DND-41 (cell line): ENCODE data around the gene RIN3.

Experiments used
- ATAC-seq: fragments of 200-7000 bp; cut with Tn5 transposase; 3 replicates; pipeline ENCODE4 v1.9.1; 2021; ENCODE audit warnings: low read depth; ENCODE audit not compliant: insufficient read depth
- DNase-seq: peaks from one replicate; pipeline ENCODE4 v3.0.0-alpha.2; 2020
- H2AFZ ChIP-seq: 2 replicates; pipeline ENCODE4 v1.6.0; 2012; ENCODE audit warnings: low read depth, low read length
- H3K27ac ChIP-seq: 2 replicates; pipeline ENCODE4 v1.5.1; 2012; ENCODE audit warnings: low read length, inconsistent platforms
- H3K27me3 ChIP-seq: fragments of 200-600 bp; sonication (generic); 2 replicates; pipeline ENCODE4 v1.6.0; 2012; ENCODE audit warnings: low read length, mild to moderate bottlenecking, inconsistent platforms; ENCODE audit not compliant: insufficient read depth, poor library complexity
- H3K36me3 ChIP-seq: 2 replicates; pipeline ENCODE4 v1.5.1; 2012; ENCODE audit warnings: low read length, inconsistent platforms; ENCODE audit not compliant: insufficient read depth
- H3K4me1 ChIP-seq: 2 replicates; pipeline ENCODE4 v1.5.1; 2012; ENCODE audit warnings: mild to moderate bottlenecking, low read length; ENCODE audit not compliant: insufficient read depth
- H3K4me2 ChIP-seq: 2 replicates; pipeline ENCODE4 v1.6.0; 2012; ENCODE audit warnings: mild to moderate bottlenecking, moderate library complexity, low read length, inconsistent platforms; ENCODE audit not compliant: insufficient read depth
- H3K4me3 ChIP-seq, 2 experiments: fragments of 200-600 bp in 1 of 2; shearing (Covaris generic) in 1 of 2; 2 replicates each; pipeline ENCODE4 v1.5.1; 2012 to 2016; ENCODE audit warnings: inconsistent platforms in 2 of 2, low read length in 2 of 2, mild to moderate bottlenecking in 2 of 2, low read depth in 1 of 2, moderate library complexity in 1 of 2
- H3K79me2 ChIP-seq: 2 replicates; pipeline ENCODE4 v1.6.0; 2012; ENCODE audit warnings: low read length, inconsistent platforms; ENCODE audit not compliant: insufficient read depth
- H3K9ac ChIP-seq: 2 replicates; pipeline ENCODE4 v1.6.0; 2012; ENCODE audit warnings: low read depth, mild to moderate bottlenecking, inconsistent platforms, low read length, moderate library complexity
- H3K9me3 ChIP-seq: 2 replicates; pipeline ENCODE4 v1.5.1; 2012; ENCODE audit warnings: low read length, moderate library complexity, mild to moderate bottlenecking, inconsistent platforms; ENCODE audit not compliant: insufficient read depth, severe bottlenecking
- H4K20me1 ChIP-seq: 2 replicates; pipeline ENCODE4 v1.6.0; 2012; ENCODE audit warnings: low read length; ENCODE audit not compliant: insufficient read depth
- CTCF ChIP-seq: IDR thresholded peaks from 2 replicates; pipeline ENCODE4 v1.5.1; 2012; ENCODE audit warnings: borderline replicate concordance, low read length, moderate library complexity, mild to moderate bottlenecking; ENCODE audit not compliant: poor library complexity, severe bottlenecking; ENCODE audit errors: extremely low read depth
- EZH2 ChIP-seq: IDR thresholded peaks from 3 replicates; pipeline ENCODE4 v1.6.1; 2012; ENCODE audit warnings: borderline replicate concordance, low read depth, mild to moderate bottlenecking, moderate library complexity, low read length, inconsistent platforms; ENCODE audit not compliant: severe bottlenecking

RIN3 gene

GRCh38 chr14:92481811-92482555 lies 31.6 kb upstream of the RIN3 start:
- H3K9me3 ChIP-seq: no peaks in the 10 kb centered on the region
- no peak overlapping the region for H3K27ac ChIP-seq
- peaks cover 6% of the 10 kb centered on the region for H3K27me3 ChIP-seq
- H2AFZ ChIP-seq: no peak overlapping the region
- H3K4me3 ChIP-seq: no peak overlapping the region
- no peaks in the 10 kb centered on the region for H3K79me2 ChIP-seq
- H4K20me1 ChIP-seq: no peaks in the 10 kb centered on the region
- DNase-seq: no peak
- no peaks in the 10 kb centered on the region for H3K4me1 ChIP-seq
- H3K9ac ChIP-seq: no peak overlapping the region
- TF ChIP-seq EZH2 (no peak), CTCF (no peak)
- no peaks in the 10 kb centered on the region for H3K36me3 ChIP-seq
- no peak for ATAC-seq
- no peak overlapping the region for H3K4me2 ChIP-seq

GRCh38 chr14:92482621-92483319 lies 30.8 kb upstream of the RIN3 start:
- H3K27me3 ChIP-seq: peaks cover 10% of the 10 kb centered on the region
- H3K4me2 ChIP-seq: no peak overlapping the region
- H3K9ac ChIP-seq: no peak overlapping the region
- H3K36me3 ChIP-seq: no peaks in the 10 kb centered on the region
- H3K9me3 ChIP-seq: no peaks in the 10 kb centered on the region
- H4K20me1 ChIP-seq: no peaks in the 10 kb centered on the region
- no peaks in the 10 kb centered on the region for H3K4me1 ChIP-seq
- no peak overlapping the region for H2AFZ ChIP-seq
- ATAC-seq (no peak), DNase-seq (no peak)
- no peak overlapping the region for H3K27ac ChIP-seq
- H3K4me3 ChIP-seq: no peak overlapping the region
- no peaks in the 10 kb centered on the region for H3K79me2 ChIP-seq
- TF ChIP-seq EZH2: no peak
- TF ChIP-seq CTCF: no peak

GRCh38 chr14:92484132-92484823 lies 29.3 kb upstream of the RIN3 start:
- no peak for DNase-seq
- H3K4me2 ChIP-seq: no peak overlapping the region
- H3K36me3 ChIP-seq: no peaks in the 10 kb centered on the region
- no peaks in the 10 kb centered on the region for H3K9me3 ChIP-seq
- no peak overlapping the region for H3K9ac ChIP-seq
- no peaks in the 10 kb centered on the region for H3K79me2 ChIP-seq
- H3K27ac ChIP-seq: no peak overlapping the region
- H3K27me3 ChIP-seq: peaks cover 10% of the 10 kb centered on the region
- no peaks in the 10 kb centered on the region for H3K4me1 ChIP-seq
- no peak overlapping the region for H3K4me3 ChIP-seq
- H4K20me1 ChIP-seq: no peaks in the 10 kb centered on the region
- no peak overlapping the region for H2AFZ ChIP-seq
- ATAC-seq: no peak
- TF ChIP-seq CTCF: no peak
- no peak for TF ChIP-seq EZH2
